ENCODE data around the gene SYT9.
A peak's percentile ranks its signal among the peaks of the same experiment; 100 is the strongest.

SYT9 gene

GRCh38 chr11:7251836-7252682 lies at the start of gene SYT9:
Gene SYT9 (plus strand): TSS chr11:7251904. CDS start chr11:7252187, 283 bp downstream.
- DNase-seq, result peak; percentile 56

- DNase-seq, result no peak
Observed at GRCh38 chr11:7202412-7202811, 49.3 kb upstream of the SYT9 start.

- DNase-seq, result no peak
Observed at GRCh38 chr11:7204778-7205177, 46.9 kb upstream of the SYT9 start.

GRCh38 chr11:7208391-7208790 lies 43.3 kb upstream of the SYT9 start:
- DNase-seq, result peak; percentile 0

GRCh38 chr11:7219491-7219890 lies 32.2 kb upstream of the SYT9 start:
- DNase-seq, result no peak

- no peak for DNase-seq
Observed at GRCh38 chr11:7220636-7221035, 31.1 kb upstream of the SYT9 start.

GRCh38 chr11:7222619-7223018 lies 29.1 kb upstream of the SYT9 start:
- no peak for DNase-seq

- DNase-seq, result no peak
Observed at GRCh38 chr11:7239877-7240276, 11.8 kb upstream of the SYT9 start.

- DNase-seq, result no peak
Observed at GRCh38 chr11:7245341-7245740, 6.4 kb upstream of the SYT9 start.

- no peak for DNase-seq
Observed at GRCh38 chr11:7246179-7246578, 5.5 kb upstream of the SYT9 start.

- DNase-seq, result no peak
Observed at GRCh38 chr11:7250166-7250565, 1.5 kb upstream of the SYT9 start.

GRCh38 chr11:7251487-7251835 lies 243 bp upstream of the SYT9 start:
- no peak for DNase-seq

GRCh38 chr11:7252683-7253213 lies 1.0 kb downstream of the SYT9 start:
- DNase-seq, result no peak

GRCh38 chr11:7253800-7254199 lies 2.1 kb downstream of the SYT9 start:
- DNase-seq, result no peak

- no peak for DNase-seq
Observed at GRCh38 chr11:7254731-7255291, 3.1 kb downstream of the SYT9 start.

- no peak for DNase-seq
Observed at GRCh38 chr11:7256943-7257342, 5.2 kb downstream of the SYT9 start.

GRCh38 chr11:7257724-7258123 lies 6.0 kb downstream of the SYT9 start:
- DNase-seq, result no peak

GRCh38 chr11:7261578-7261977 lies 9.9 kb downstream of the SYT9 start:
- DNase-seq, result no peak

GRCh38 chr11:7262672-7263071 lies 11.0 kb downstream of the SYT9 start:
- no peak for DNase-seq

GRCh38 chr11:7263842-7264241 lies 12.1 kb downstream of the SYT9 start:
- no peak for DNase-seq

- no peak for DNase-seq
Observed at GRCh38 chr11:7268758-7269157, 17.1 kb downstream of the SYT9 start.

GRCh38 chr11:7270233-7270865 lies 18.6 kb downstream of the SYT9 start:
- no peak for DNase-seq

- DNase-seq, result no peak
Observed at GRCh38 chr11:7272373-7272772, 20.7 kb downstream of the SYT9 start.

- no peak for DNase-seq
Observed at GRCh38 chr11:7275133-7275532, 23.4 kb downstream of the SYT9 start.

Data from NCI-H510A treated with DMSO at 0.1 percent for 48 hours (cell line).